Liver (tissue), 9 donors: Measurements from ENCODE around the gene GRB2. TPM values are rescaled to one million over a fixed set of nuclear protein-coding genes. Genes with fewer than 3 reads are reported as not detected.

Source experiments
- DNase-seq: peaks from one replicate; pipeline ENCODE4 v3.0.0-alpha.2; 2017; ENCODE audit warnings: low spot score
- H3K27ac ChIP-seq, 2 donors: one replicate each; pipeline ENCODE4 v1.7.0; 2013; ENCODE audit warnings: inconsistent platforms in 2 of 2, low read length in 2 of 2, control low read depth in 1 of 2, low read depth in 1 of 2, mild to moderate bottlenecking in 1 of 2
- H3K27me3 ChIP-seq, 4 donors: one replicate each; pipeline versions ENCODE4 v1.6.1 to v1.7.0; 2013; ENCODE audit warnings: low read length in 3 of 4, inconsistent platforms in 1 of 4, mild to moderate bottlenecking in 1 of 4, moderate library complexity in 1 of 4; ENCODE audit not compliant: control insufficient read depth in 4 of 4, insufficient read depth in 4 of 4
- H3K36me3 ChIP-seq, 4 donors: one replicate each; pipeline versions ENCODE4 v1.6.1 to v1.7.0; 2013; ENCODE audit warnings: low read length in 3 of 4, mild to moderate bottlenecking in 3 of 4, low read depth in 1 of 4, moderate library complexity in 1 of 4; ENCODE audit not compliant: control insufficient read depth in 4 of 4, insufficient read depth in 3 of 4
- H3K4me1 ChIP-seq, 4 donors: one replicate each; pipeline versions ENCODE4 v1.6.1 to v1.7.0; 2013; ENCODE audit warnings: low read length in 3 of 4, mild to moderate bottlenecking in 3 of 4, moderate library complexity in 1 of 4; ENCODE audit not compliant: control insufficient read depth in 4 of 4, insufficient read depth in 4 of 4
- H3K4me3 ChIP-seq, 3 donors: one replicate each; pipeline versions ENCODE4 v1.6.1 to v1.7.0; 2013; ENCODE audit warnings: low read length in 3 of 3, control low read depth in 1 of 3, low read depth in 1 of 3, mild to moderate bottlenecking in 1 of 3
- H3K9ac ChIP-seq, 2 donors: one replicate each; pipeline ENCODE4 v1.7.0; 2013; ENCODE audit warnings: low read length in 2 of 2, mild to moderate bottlenecking in 2 of 2, moderate library complexity in 2 of 2, control low read depth in 1 of 2, low read depth in 1 of 2
- H3K9me3 ChIP-seq, 4 donors: one replicate each; pipeline versions ENCODE4 v1.6.1 to v1.7.0; 2013; ENCODE audit warnings: low read length in 3 of 4; ENCODE audit not compliant: control insufficient read depth in 4 of 4
- CTCF ChIP-seq: fragments of 150-350 bp; IDR thresholded peaks from 2 replicates; pipeline ENCODE4 v1.5.1; 2017; ENCODE audit warnings: improper control_type of control experiment, low read depth, low read length; ENCODE audit not compliant: missing input control
- EGR1 ChIP-seq, 2 donors: IDR thresholded peaks; 2 replicates each; pipeline ENCODE4 v1.6.1; 2016 to 2018; ENCODE audit warnings: antibody characterized with exemption in 2 of 2, low read depth in 2 of 2
- FOXA1 ChIP-seq: IDR thresholded peaks from 2 replicates; pipeline ENCODE4 v1.6.1; 2016; ENCODE audit warnings: antibody characterized with exemption
- FOXA2 ChIP-seq: IDR thresholded peaks from 2 replicates; pipeline ENCODE4 v1.6.1; 2016; ENCODE audit warnings: antibody characterized with exemption
- GABPA ChIP-seq, 2 donors: IDR thresholded peaks in 1 of 2; conservative IDR thresholded peaks in 1 of 2; 2 replicates each; pipeline ENCODE4 v1.6.1; 2016; ENCODE audit warnings: antibody characterized with exemption in 2 of 2, mild to moderate bottlenecking in 1 of 2, moderate library complexity in 1 of 2
- HNF4A ChIP-seq, 2 donors: conservative IDR thresholded peaks; 2 replicates each; pipeline ENCODE4 v1.6.1; 2016; ENCODE audit warnings: antibody characterized with exemption in 2 of 2, mild to moderate bottlenecking in 2 of 2
- HNF4G ChIP-seq: IDR thresholded peaks from 2 replicates; pipeline ENCODE4 v1.6.1; 2016; ENCODE audit warnings: antibody characterized with exemption
- JUND ChIP-seq, 2 donors: IDR thresholded peaks; 2 replicates each; pipeline ENCODE4 v1.6.1; 2016; ENCODE audit warnings: antibody characterized with exemption in 2 of 2
- NR2F2 ChIP-seq: IDR thresholded peaks from 2 replicates; pipeline ENCODE4 v1.6.1; 2016; ENCODE audit warnings: antibody characterized with exemption
- RAD21 ChIP-seq, 2 donors: IDR thresholded peaks; 2 replicates each; pipeline ENCODE4 v1.6.1; 2016; ENCODE audit warnings: antibody characterized with exemption in 2 of 2, mild to moderate bottlenecking in 2 of 2
- RXRA ChIP-seq, 2 donors: IDR thresholded peaks; 2 replicates each; pipeline ENCODE4 v1.6.1; 2017 to 2018; ENCODE audit warnings: antibody characterized with exemption in 2 of 2, mild to moderate bottlenecking in 1 of 2
- SP1 ChIP-seq: IDR thresholded peaks from 2 replicates; pipeline ENCODE4 v1.6.1; 2018; ENCODE audit warnings: antibody characterized with exemption, mild to moderate bottlenecking
- TAF1 ChIP-seq: conservative IDR thresholded peaks from 2 replicates; pipeline ENCODE4 v1.6.1; 2016; ENCODE audit warnings: antibody characterized with exemption, mild to moderate bottlenecking
- YY1 ChIP-seq: IDR thresholded peaks from 2 replicates; pipeline ENCODE4 v1.6.1; 2016; ENCODE audit warnings: antibody characterized with exemption, mild to moderate bottlenecking
- ZBTB33 ChIP-seq: IDR thresholded peaks from 2 replicates; pipeline ENCODE4 v1.6.1; 2016; ENCODE audit warnings: antibody characterized with exemption
- WGBS: extraction: QIAGEN DNeasy Blood & Tissue Kit; methylation state at CpG from one replicate; pipeline ENCODE4 v1.1.7; 2013; 5-methylcytosine and 5-hydroxymethylcytosine counted together
- polyA plus RNA-seq, 2 donors: library from polyadenylated mRNA; stranded (reverse) in 1 of 2; unstranded in 1 of 2; fragments of 200-250 nt in 1 of 2; fragments of >200 nt in 1 of 2; fragmentation: Nextera tagmentation in 1 of 2; extraction: Ambion mirVana in 1 of 2; gene quantifications; one replicate each; pipeline versions ENCODE4 v1.2.1 to v1.2.3, GENCODE V29; 2013 to 2015
- total RNA-seq, 2 donors: library from RNA; depleted of rRNA; stranded (reverse); fragments of >200 nt; gene quantifications; one replicate each; pipeline ENCODE4 v1.2.3, GENCODE V29; 2014
- TF ChIP-seq, protein P1 (sequence below): IDR thresholded peaks from 2 replicates; pipeline ENCODE4 v1.6.1; 2016; ENCODE audit warnings: antibody characterized with exemption, mild to moderate bottlenecking
- TF ChIP-seq, protein P2 (sequence below): IDR thresholded peaks from 2 replicates; pipeline ENCODE4 v1.6.1; 2016; ENCODE audit warnings: antibody characterized with exemption
- TF ChIP-seq, protein P3 (sequence below): IDR thresholded peaks from 2 replicates; pipeline ENCODE4 v1.6.1; 2016; ENCODE audit warnings: antibody characterized with exemption
- donor health status: healthy.
- donor health status: healthy.
- donor health status: healthy.
- donor health status: healthy.
- donor health status: healthy.

Gene GRB2
- total and polyA plus RNA-seq, 4 donors: 36.0 to 91.8 (median 49.6) TPM

DNA sequence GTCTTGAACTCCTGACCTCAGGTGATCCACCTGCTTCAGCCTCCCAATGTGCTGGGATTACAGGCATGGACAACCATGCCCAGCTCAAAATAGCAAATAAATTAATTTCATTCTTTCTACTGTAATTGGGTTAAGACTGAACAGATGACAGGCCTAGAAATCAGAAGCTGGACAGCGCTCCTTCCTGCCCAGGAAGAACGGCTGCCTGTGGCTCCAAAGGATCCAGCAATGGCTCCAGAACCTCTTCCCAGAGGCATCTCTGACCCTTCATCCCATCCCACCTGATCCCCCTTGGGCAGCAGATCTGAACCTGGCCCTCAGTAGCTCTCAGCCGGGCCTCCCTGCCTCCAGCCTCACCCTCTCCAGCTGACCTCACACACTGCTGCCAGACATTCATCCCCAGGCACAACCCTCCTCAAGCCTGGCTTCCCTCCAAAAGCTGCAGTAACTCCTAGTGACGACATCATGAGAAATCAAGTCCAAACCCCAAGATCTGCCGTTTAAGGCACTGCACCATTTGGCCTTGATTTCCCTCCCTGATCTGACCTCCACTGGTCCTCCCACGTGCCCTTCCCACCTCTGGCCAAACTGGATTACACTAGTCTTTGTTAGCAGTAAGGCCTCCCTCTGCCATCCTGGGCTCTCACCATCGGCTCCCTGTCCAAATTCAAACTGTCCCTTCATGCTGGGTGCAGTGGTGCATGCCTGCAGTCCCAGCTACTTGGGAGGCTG, 131.3 kb downstream of the GRB2 start (continued):
- no peak for TF ChIP-seq CTCF
- TF ChIP-seq FOXA1: no peak
- no peak for TF ChIP-seq RAD21 (IDR thresholded peaks at IDR 0.05)
- no peak for TF ChIP-seq TAF1

DNA sequence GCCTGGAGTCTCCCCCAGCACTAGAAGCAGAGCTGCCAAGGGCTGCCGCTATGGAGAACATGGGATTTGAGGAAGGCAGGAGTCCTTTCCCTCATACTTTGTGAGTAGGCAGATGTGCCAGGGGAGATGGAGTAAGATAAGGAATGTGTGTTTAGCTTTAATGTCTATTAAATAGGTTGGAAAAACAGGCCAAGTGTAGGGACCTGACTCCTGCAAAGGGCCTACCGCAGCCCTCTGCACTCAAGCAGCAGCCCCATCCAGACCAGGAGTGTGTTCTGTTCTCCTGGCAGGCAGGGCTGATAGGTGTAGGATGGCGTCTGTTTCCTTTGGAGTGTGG, 132.7 kb downstream of the GRB2 start:
- Histone ChIP-seq H3K9ac (no peak overlapping the region), H3K27me3 (no peaks in the 10 kb centered on the region), H3K4me1 (peaks cover 7 to 21% (median 17%) of the 10 kb centered on the region in 4 donors), H3K27ac (no peak overlapping the region), H3K36me3 (peaks cover 0 to 3% (median 1%) of the 10 kb centered on the region in 4 donors), H3K4me3 (no peak overlapping the region), H3K9me3 (no peaks in the 10 kb centered on the region)
- 90% methylated on average over 3 of the region's 3 CpGs for WGBS
- DNase-seq: no peak
- TF ChIP-seq SP1: no peak
- no peak for TF ChIP-seq FOXA1
- TF ChIP-seq, protein P1, sequence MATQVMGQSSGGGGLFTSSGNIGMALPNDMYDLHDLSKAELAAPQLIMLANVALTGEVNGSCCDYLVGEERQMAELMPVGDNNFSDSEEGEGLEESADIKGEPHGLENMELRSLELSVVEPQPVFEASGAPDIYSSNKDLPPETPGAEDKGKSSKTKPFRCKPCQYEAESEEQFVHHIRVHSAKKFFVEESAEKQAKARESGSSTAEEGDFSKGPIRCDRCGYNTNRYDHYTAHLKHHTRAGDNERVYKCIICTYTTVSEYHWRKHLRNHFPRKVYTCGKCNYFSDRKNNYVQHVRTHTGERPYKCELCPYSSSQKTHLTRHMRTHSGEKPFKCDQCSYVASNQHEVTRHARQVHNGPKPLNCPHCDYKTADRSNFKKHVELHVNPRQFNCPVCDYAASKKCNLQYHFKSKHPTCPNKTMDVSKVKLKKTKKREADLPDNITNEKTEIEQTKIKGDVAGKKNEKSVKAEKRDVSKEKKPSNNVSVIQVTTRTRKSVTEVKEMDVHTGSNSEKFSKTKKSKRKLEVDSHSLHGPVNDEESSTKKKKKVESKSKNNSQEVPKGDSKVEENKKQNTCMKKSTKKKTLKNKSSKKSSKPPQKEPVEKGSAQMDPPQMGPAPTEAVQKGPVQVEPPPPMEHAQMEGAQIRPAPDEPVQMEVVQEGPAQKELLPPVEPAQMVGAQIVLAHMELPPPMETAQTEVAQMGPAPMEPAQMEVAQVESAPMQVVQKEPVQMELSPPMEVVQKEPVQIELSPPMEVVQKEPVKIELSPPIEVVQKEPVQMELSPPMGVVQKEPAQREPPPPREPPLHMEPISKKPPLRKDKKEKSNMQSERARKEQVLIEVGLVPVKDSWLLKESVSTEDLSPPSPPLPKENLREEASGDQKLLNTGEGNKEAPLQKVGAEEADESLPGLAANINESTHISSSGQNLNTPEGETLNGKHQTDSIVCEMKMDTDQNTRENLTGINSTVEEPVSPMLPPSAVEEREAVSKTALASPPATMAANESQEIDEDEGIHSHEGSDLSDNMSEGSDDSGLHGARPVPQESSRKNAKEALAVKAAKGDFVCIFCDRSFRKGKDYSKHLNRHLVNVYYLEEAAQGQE: no peak
- TF ChIP-seq FOXA2: no peak
- TF ChIP-seq HNF4G: no peak
- TF ChIP-seq CTCF: no peak
- no peak for TF ChIP-seq YY1
- TF ChIP-seq TAF1: no peak
- TF ChIP-seq, protein P2, sequence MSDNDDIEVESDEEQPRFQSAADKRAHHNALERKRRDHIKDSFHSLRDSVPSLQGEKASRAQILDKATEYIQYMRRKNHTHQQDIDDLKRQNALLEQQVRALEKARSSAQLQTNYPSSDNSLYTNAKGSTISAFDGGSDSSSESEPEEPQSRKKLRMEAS: no peak
- no peak for TF ChIP-seq RAD21 (IDR thresholded peaks at IDR 0.05)
- TF ChIP-seq GABPA (IDR thresholded peaks at IDR 0.05 in 1 of 2, conservative IDR thresholded peaks at IDR 0.05 in 1 of 2): no peak
- TF ChIP-seq HNF4A (conservative IDR thresholded peaks at IDR 0.05): no peak
- no peak for TF ChIP-seq NR2F2
- TF ChIP-seq, protein P3, sequence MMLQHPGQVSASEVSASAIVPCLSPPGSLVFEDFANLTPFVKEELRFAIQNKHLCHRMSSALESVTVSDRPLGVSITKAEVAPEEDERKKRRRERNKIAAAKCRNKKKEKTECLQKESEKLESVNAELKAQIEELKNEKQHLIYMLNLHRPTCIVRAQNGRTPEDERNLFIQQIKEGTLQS: no peak
- TF ChIP-seq ZBTB33: no peak
- TF ChIP-seq EGR1 (IDR thresholded peaks at IDR 0.05; ENCODE audit: low read depth in 2 of 2): no peak
- no peak for TF ChIP-seq RXRA (IDR thresholded peaks at IDR 0.05)
- no peak for TF ChIP-seq JUND (IDR thresholded peaks at IDR 0.05)
